PC-3 (cell line): ENCODE results near the gene TMEM117. TPM values are rescaled to one million over a fixed set of nuclear protein-coding genes. Genes with fewer than 3 reads are reported as not detected.

Experiments used
- ATAC-seq: fragments of 200-7000 bp; cut with Tn5 transposase; 2 replicates; pipeline ENCODE4 v1.9.1; 2020; ENCODE audit warnings: mild to moderate bottlenecking, moderate library complexity
- BruUV-seq: library from RNA; stranded (reverse); fragments of 400-500 nt; replicated peaks from 2 replicates; lab custom pipeline; 2021; lab: Mats Ljungman, UMichigan
- CTCF ChIA-PET: fragments of 300-600 bp; sonication (Branson Sonifier 250); formaldehyde crosslinking; loops from one replicate; lab custom pipeline; 2022; ENCODE audit warnings: antibody characterized with exemption; lab: Charles Lee
- POLR2A ChIA-PET: fragments of 300-600 bp; sonication (Branson Sonifier 250); formaldehyde crosslinking; loops from one replicate; lab custom pipeline; 2022; ENCODE audit warnings: antibody characterized with exemption; ENCODE audit not compliant: unreplicated experiment; lab: Charles Lee
- DNase-seq: peaks from one replicate; pipeline ENCODE4 v3.0.0-alpha.2; 2015
- H2AFZ ChIP-seq: fragments of 300-600 bp; sonication (generic); 2 replicates; pipeline ENCODE4 v1.6.0; 2016; ENCODE audit warnings: antibody characterized with exemption, low read length
- H3F3A ChIP-seq: fragments of 300-600 bp; sonication (generic); one replicate; pipeline ENCODE4 v1.6.0; 2017; ENCODE audit warnings: antibody characterized with exemption, low read length, control low read depth, mild to moderate bottlenecking; ENCODE audit not compliant: unreplicated experiment
- H3K27ac ChIP-seq: fragments of 300-600 bp; sonication (generic); 2 replicates; pipeline ENCODE4 v1.5.1; 2016; ENCODE audit warnings: mild to moderate bottlenecking, low read length
- H3K27me3 ChIP-seq: fragments of 300-600 bp; sonication (generic); 2 replicates; pipeline ENCODE4 v1.6.1; 2016; ENCODE audit warnings: low read length, mixed read lengths
- H3K36me3 ChIP-seq: fragments of 300-600 bp; sonication (generic); 2 replicates; pipeline ENCODE4 v1.6.1; 2016; ENCODE audit warnings: low read depth, mixed run types, low read length, mixed read lengths
- H3K4me1 ChIP-seq: fragments of 300-600 bp; sonication (generic); 2 replicates; pipeline ENCODE4 v1.5.1; 2016; ENCODE audit warnings: low read length; ENCODE audit not compliant: insufficient read depth
- H3K4me2 ChIP-seq: fragments of 300-600 bp; sonication (generic); 2 replicates; pipeline ENCODE4 v1.6.0; 2016; ENCODE audit warnings: low read length
- H3K4me3 ChIP-seq: fragments of 300-600 bp; sonication (generic); 2 replicates; pipeline ENCODE4 v1.5.1; 2016; ENCODE audit warnings: mild to moderate bottlenecking, low read length, mixed read lengths
- H3K79me2 ChIP-seq: fragments of 300-600 bp; sonication (generic); 2 replicates; pipeline ENCODE4 v1.6.1; 2017; ENCODE audit warnings: low read length, mixed read lengths
- H3K9ac ChIP-seq: fragments of 300-600 bp; sonication (generic); 2 replicates; pipeline ENCODE4 v1.6.0; 2016; ENCODE audit warnings: mild to moderate bottlenecking, low read length
- H3K9me2 ChIP-seq: fragments of 300-600 bp; sonication (generic); replicated peaks from 2 replicates; pipeline ENCODE4 v1.6.1; 2016; ENCODE audit warnings: mixed run types, low read length, mixed read lengths
- H3K9me3 ChIP-seq: fragments of 300-600 bp; sonication (generic); 2 replicates; pipeline ENCODE4 v1.6.1; 2016; ENCODE audit warnings: low read length, mixed read lengths
- H4K20me1 ChIP-seq: fragments of 300-600 bp; sonication (generic); 2 replicates; pipeline ENCODE4 v1.6.1; 2016; ENCODE audit warnings: low read length, mixed read lengths
- CTCF ChIP-seq: fragments of 300-600 bp; sonication (generic); conservative IDR thresholded peaks from 2 replicates; pipeline ENCODE4 v1.5.1; 2017; ENCODE audit warnings: antibody characterized with exemption, low read depth, mild to moderate bottlenecking, low read length
- EZH2 ChIP-seq: fragments of 300-600 bp; sonication (generic); IDR thresholded peaks from one replicate; pipeline ENCODE4 v1.6.1; 2017; ENCODE audit warnings: antibody characterized with exemption, mild to moderate bottlenecking, low read length; ENCODE audit not compliant: unreplicated experiment
- EZH2phosphoT487 ChIP-seq: fragments of 300-600 bp; sonication (generic); IDR thresholded peaks from 2 replicates; pipeline ENCODE4 v1.6.1; 2018; ENCODE audit warnings: mild to moderate bottlenecking, antibody characterized with exemption, low read length, borderline replicate concordance
- intact Hi-C: fragments of 100-400 bp; cut with micrococcal nuclease; formaldehyde crosslinking; loops from 2 replicates; pipeline ENCODE4 v1.9.0; 2023
- total RNA-seq: library from RNA; depleted of rRNA; stranded (reverse); fragments of >200 nt; gene quantifications from 2 replicates; pipeline ENCODE4 v1.2.3, GENCODE V29; 2014

Gene TMEM117
- total RNA-seq, 1 experiment from 2014 or later = 9.0 TPM

GRCh38 chr12:43824207-43824775 is 11.6 kb upstream of the TMEM117 start:
- no peaks in the 10 kb centered on the region for H3K9me3 ChIP-seq
- H3K27ac ChIP-seq = no peak overlapping the region
- ChIA-PET POLR2A (no interaction called here), CTCF (interaction anchor here (0.5 to 0.7 kb wide), 2 partner anchors 28 to 45 kb away, joined by 3 read pairs; no protein-coding TSS in a partner anchor)
- H3K36me3 ChIP-seq = no peaks in the 10 kb centered on the region
- no peaks in the 10 kb centered on the region for H3K79me2 ChIP-seq
- no peak overlapping the region for H3K9ac ChIP-seq
- H3F3A ChIP-seq = no peaks in the 10 kb centered on the region
- ATAC-seq = no peak
- no peaks in the 10 kb centered on the region for H3K9me2 ChIP-seq
- intact Hi-C loops = no loop called here
- no peak overlapping the region for H3K4me3 ChIP-seq
- no peak overlapping the region for H2AFZ ChIP-seq
- H4K20me1 ChIP-seq = no peaks in the 10 kb centered on the region
- H3K4me1 ChIP-seq = no peaks in the 10 kb centered on the region
- TF ChIP-seq EZH2phosphoT487 (no peak), CTCF (no peak), EZH2 (no peak)
- no peak for DNase-seq
- BruUV-seq = no TSS peak
- no peak overlapping the region for H3K4me2 ChIP-seq
- H3K27me3 ChIP-seq = no peaks in the 10 kb centered on the region

DNA sequence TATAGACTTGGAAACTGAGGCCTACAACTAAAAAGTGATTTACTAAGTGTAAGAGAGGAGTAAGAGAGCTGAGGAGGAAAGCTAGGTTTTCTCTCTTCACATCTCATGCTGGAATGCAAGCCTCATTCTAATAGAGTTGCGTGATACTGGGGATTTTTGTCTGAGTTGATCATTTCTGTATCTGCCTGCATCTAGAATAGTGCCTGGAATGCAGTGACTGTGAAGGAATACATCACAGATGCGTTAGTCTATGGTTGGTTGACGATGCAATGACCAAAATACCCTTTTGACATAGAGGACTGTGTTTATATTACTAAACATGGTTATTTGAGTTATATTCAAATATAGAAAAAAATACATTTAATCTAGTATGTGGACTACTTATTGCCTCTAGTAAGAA is 9.2 kb upstream of the TMEM117 start:
- Histone ChIP-seq H3F3A (no peaks in the 10 kb centered on the region), H3K9me2 (no peaks in the 10 kb centered on the region), H3K36me3 (no peaks in the 10 kb centered on the region), H3K4me2 (no peak overlapping the region), H3K79me2 (no peaks in the 10 kb centered on the region), H3K4me1 (no peaks in the 10 kb centered on the region), H2AFZ (no peak overlapping the region), H3K4me3 (no peak overlapping the region), H3K9me3 (no peaks in the 10 kb centered on the region), H4K20me1 (no peaks in the 10 kb centered on the region), H3K9ac (no peak overlapping the region), H3K27me3 (no peaks in the 10 kb centered on the region), H3K27ac (no peak overlapping the region)
- TF ChIP-seq EZH2 (no peak), EZH2phosphoT487 (no peak), CTCF (no peak)
- ATAC-seq (no peak), DNase-seq (no peak)
- no TSS peak for BruUV-seq
- intact Hi-C loops = no loop called here
- CTCF ChIA-PET = no interaction called here
- POLR2A ChIA-PET = interaction anchor here (0.7 kb wide), 1 partner anchor 35 kb away, joined by 4 read pairs; no protein-coding TSS in a partner anchor

DNA sequence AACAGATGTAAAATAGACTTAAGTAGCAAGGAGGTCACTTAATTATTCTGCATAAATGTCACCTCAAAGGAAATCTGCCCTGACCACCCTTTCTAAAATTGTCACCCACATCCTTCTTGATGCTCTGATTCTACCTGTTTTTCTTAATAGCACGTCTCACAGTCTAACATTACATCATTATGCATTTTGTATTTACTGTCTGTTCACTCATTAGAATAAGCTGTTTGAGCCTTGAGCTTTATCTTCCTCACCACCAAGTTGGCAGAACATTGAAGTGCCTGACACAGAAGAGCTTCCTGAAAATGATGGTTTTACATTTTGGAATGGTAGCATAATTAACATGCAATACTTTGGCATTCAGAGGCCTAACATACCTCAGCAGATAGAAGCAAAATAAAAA is 8.8 kb upstream of the TMEM117 start:
- no peak overlapping the region for H3K4me3 ChIP-seq
- intact Hi-C loops = no loop called here
- no peak overlapping the region for H3K27ac ChIP-seq
- no peak overlapping the region for H3K4me2 ChIP-seq
- CTCF ChIA-PET = no interaction called here
- DNase-seq = no peak
- no peaks in the 10 kb centered on the region for H3F3A ChIP-seq
- H3K79me2 ChIP-seq = no peaks in the 10 kb centered on the region
- POLR2A ChIA-PET = no interaction called here
- H3K27me3 ChIP-seq = no peaks in the 10 kb centered on the region
- H3K36me3 ChIP-seq = no peaks in the 10 kb centered on the region
- no peaks in the 10 kb centered on the region for H4K20me1 ChIP-seq
- no peak for TF ChIP-seq EZH2phosphoT487
- TF ChIP-seq CTCF = no peak
- TF ChIP-seq EZH2 = no peak
- no peaks in the 10 kb centered on the region for H3K9me2 ChIP-seq
- no peak overlapping the region for H3K9ac ChIP-seq
- ATAC-seq = no peak
- BruUV-seq = no TSS peak
- no peaks in the 10 kb centered on the region for H3K9me3 ChIP-seq
- no peaks in the 10 kb centered on the region for H3K4me1 ChIP-seq
- no peak overlapping the region for H2AFZ ChIP-seq
